DMS153 treated with DMSO at 0.1 percent for 48 hours (cell line): ENCODE measurements around the gene MAGOHB.
"Not testable (repeated sequence)": the region's sequence is repeated elsewhere in the genome, so short reads cannot be mapped to it uniquely, and the experiment has no call there.

ENCODE experiments used
- DNase-seq: peaks from one replicate; lab custom pipeline; 2025; ENCODE audit not compliant: unreplicated experiment; lab: John Stamatoyannopoulos, UW

Gene MAGOHB

GRCh38 chr12:10612984-10613348 is 443 bp downstream of the MAGOHB start:
- no peak for DNase-seq

DNA sequence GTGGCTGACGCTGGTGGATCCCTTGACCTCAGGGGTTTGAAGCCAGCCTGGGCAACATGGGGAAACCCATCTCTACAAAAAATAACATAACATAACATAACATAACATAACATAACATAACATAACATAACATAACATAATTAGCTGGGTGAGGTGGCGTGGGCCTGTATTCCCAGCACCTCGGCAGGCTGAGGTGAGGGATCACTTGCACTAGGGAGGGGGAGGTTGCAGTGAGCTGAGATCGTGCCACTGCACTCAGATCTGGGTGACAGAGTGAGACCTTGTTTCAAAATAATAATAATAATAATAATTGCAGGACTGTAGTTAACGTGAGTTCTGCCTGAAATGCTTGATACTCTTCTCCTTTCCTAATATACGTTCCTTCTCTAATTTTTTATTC is 1.3 kb downstream of the MAGOHB start:
- DNase-seq: no peak

DNA sequence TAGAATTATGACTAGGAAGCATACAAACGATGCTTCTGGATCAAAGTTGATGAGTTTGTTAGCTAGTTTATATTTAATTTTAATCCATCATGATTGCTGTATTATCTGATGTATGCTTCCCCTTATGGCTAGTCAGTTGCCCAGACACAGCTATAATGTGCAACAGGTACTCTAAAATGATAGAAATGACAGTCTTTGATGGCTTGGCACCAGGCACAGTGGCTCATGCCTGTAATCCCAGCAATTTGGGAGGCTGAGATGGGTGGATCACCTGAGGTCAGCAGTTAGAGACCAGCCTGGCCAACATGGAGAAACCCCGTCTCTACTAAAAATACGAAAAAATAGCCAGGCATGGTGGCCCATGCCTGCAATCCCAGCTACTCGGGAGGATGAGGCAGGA is 2.2 kb downstream of the MAGOHB start:
- not testable (repeated sequence) for DNase-seq

DNA sequence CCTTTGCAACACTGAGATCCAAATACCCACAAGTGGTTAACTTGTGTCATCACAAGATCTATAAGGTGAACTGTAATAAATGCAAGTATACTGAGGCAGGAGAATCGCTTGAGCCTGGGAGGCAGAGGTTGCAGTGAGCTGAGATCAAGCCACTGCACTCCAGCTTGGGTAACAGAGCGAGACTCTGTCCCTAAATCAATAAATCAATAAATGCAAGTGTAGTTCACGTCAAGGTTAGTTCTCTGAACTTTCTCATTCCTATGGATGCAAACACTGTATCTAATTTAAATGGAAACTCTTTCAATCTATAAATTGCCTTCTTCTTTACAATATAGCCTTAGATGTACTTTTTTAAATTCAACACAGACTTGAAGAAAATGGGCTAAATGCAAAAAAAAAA is 3.2 kb downstream of the MAGOHB start:
- no peak for DNase-seq

DNA sequence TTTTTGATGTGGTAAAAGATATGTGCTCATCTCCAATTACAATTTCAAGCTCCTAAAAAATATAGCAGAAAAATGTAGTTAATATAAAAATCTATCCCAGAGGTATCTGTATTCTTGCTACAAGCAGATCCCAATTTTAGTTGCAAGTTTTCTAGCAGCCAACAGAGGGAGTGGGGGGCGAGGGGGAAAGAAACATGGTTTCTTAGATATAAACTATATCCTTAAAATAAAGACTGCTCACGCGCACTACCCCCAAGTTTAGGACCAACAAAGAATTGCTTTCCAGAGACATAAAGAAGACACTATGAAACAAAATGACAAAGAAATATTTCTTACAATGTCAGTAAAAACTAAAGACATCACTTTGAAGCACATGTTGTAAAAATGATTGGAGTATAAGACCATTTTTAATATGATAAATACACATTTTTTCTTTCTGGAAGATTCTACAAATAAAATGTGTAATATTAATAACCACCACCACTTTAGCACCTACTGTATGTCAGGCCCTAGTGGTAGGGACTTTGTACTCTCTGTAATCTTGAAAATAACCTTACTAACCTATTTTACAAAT is 5.4 kb downstream of the MAGOHB start:
- DNase-seq: no peak

DNA sequence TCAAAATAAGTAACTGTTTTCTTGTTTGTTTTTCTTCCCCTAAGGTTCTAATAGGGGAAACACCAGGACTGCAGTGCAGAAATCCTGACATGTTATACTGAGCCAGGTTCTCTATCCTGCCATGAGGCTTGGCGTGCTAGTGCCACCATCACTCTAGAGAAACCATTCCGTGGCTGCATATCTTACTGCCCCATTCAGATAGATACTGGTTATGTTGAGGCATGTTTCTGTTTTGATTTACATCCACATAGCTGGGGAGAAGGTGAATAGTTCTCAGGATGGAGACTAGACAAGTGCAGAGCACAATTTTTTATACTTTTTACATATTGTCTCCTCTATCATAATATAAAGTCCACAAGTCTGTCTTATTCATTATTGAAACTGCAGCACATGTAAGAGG is 11.5 kb downstream of the MAGOHB start:
- no peak for DNase-seq

DNA sequence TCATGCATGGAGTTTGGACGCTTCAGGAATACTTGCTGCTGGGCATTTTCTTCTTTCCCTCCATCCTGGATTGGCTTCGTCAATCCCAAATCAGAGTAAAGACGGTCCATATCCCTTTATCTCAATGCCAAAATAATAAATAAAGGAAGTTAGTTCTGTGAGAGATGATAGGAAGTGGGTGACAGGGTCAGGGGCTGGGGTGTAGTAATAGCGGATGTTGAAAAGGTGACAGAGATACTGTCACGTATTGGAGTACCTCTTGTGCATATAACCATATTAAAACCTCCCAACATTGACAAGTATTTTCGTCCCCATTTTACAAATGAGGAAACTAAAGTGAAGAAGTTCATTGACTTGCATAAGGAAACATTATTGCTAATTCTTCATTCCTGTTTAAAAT is 12.4 kb downstream of the MAGOHB start:
- no peak for DNase-seq

DNA sequence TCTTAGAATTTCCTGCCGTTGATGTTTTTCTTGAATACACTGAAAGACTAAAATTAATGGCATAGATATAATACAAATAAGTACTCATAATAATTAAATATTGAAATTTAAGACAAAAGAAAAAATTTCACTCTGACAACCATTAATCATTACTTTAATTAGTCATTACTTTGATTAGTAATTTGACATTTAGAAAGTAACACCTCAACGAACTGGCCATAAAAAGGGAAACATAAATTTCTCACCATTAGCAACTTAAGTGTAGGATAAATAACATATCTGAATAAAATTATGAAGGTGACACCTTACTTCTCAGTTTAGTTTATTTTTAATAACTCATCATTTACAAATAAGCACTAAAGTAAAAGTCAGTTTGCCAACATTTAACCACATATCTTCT is 17.5 kb downstream of the MAGOHB start:
- no peak for DNase-seq

GRCh38 chr12:10590966-10591365 is 22.4 kb downstream of the MAGOHB start:
- DNase-seq: no peak

DNA sequence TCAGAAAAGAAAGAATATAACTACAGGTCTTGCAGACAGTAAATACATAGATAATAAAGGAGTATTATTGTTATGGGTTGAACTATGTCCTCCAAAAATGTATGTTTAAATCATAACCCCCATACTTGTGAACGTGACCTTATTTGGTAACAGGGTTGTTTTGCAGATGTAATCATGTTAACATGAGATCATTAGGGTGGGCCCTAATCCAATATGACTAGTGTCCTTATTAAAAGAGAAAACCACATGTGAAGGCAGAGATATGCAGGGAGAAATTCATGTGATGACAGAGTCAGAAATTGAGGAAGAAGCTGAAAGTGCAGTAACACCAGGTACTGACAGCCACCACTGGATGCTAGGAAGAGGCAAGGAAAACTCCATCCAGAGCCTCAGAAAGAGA is 29.0 kb downstream of the MAGOHB start:
- DNase-seq: no peak

DNA sequence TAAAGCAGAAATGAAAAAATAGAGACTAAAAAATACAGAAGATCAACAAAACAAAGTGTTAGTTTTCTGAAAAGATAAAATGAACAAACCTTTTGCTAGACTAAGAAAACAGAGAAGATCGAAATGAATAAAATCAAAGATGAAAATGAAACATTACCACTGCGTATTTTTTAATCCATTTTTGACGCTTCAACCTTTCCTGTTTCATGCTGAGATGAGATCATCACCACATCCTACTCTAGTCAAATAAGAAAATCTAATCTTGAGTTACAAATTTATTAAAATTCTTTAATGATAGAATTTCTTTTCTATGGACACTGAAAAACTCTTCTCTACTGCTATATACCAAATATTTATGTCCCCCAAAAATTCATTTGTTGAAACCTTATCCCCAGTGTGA is 30.7 kb downstream of the MAGOHB start:
- DNase-seq: no peak

DNA sequence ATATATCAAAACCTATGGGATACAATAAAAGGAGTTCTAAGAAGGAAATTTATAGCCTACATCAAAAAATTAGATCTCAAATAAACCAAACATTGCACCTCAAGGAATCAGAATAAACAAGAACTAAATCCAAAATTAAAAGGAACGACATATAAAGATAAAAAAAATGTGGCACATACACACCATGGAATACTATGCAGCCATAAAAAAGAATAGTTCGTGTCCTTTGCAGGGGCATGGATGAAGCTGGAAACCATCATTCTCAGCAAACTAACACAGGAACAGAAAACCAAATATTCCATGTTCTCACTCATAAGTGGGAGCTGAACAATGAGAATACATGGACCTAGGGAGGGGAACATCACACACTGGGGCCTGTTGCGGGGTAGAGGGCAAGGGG is 31.3 kb downstream of the MAGOHB start:
- not testable (repeated sequence) for DNase-seq

GRCh38 chr12:10574307-10574706 is 39.1 kb downstream of the MAGOHB start:
- no peak for DNase-seq

DNA sequence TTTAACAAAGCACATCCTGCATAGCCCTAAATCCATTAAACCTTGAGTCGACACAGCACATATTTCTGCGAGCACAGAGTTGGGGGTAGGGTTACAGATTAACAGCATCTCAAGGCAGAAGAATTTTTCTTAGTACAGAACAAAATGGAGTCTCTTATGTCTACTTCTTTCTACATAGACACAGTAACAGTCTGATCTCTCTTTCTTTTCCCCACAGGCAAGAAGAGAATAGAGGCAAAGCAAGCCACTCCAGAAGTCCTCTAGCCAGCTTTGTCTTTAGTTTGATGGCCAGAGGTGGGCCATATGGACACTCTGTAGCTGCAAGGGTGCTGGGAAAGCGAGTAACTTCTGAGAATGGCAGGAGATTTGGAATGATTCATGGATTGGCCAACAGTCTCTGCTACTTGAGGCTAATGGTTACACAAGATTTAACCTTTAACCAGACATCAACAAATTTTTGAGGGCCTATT is 41.4 kb downstream of the MAGOHB start:
- not testable (repeated sequence) for DNase-seq

DNA sequence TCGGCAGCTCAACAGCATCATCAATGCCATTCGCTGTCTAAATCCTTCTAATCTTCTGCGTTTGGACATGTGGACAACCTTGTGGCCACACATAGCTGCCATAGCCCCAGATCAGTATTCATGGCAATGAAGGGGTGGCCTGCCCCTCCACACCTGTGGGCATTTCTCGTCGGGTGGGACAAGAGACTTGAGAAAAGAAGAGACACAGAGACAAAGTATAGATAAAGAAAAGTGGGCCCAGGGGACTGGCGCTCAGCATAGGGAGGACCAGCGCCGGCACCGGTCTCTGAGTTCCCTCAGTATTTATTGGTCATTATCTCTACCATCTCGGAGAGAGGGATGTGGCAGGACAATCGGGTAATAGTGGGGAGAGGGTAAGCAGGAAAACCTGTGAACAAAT is 42.3 kb downstream of the MAGOHB start:
- DNase-seq: no peak

DNA sequence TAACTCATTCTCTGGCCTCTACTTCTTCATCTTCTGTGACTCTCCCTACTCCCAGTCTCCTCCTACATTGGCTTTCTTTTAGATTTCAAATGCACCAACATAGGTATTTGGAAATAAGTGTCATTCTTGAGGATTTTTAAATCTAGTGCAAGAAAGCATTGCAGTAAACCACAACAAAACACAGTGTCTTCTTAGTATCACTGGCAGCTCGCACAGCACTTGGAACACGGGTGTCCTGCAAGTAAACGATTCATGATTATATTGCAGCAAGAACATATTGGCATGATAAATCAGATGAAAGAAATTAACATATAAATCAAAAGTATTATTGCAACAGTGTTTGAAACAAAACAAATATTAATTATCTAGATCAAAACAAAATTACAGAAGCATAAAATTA is 45.6 kb downstream of the MAGOHB start:
- no peak for DNase-seq

- no peak for DNase-seq
Observed at GRCh38 chr12:10563966-10564365, 49.4 kb downstream of the MAGOHB start.

DNA sequence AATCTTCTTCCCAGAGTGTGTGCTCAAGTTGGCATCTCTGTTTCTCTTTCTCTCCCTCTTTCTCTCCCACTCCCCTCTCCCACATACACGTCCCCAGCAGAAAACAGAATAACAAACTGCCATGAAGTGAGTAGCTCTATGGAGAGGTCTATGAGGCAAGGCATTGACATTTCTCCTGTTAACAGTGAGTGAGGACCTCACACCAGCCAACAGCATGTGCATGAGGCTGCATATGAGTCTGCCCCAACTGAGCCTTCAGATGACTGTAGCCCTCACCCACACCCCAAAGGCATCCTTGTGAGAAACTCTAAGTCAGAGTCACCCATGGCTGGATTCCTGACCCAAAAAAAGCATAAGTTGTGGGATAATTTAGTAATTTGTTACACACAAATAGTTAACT is 50.4 kb downstream of the MAGOHB start:
- no peak for DNase-seq

GRCh38 chr12:10562306-10562933 is 51.0 kb downstream of the MAGOHB start:
- peak; percentile 60 for DNase-seq

DNA sequence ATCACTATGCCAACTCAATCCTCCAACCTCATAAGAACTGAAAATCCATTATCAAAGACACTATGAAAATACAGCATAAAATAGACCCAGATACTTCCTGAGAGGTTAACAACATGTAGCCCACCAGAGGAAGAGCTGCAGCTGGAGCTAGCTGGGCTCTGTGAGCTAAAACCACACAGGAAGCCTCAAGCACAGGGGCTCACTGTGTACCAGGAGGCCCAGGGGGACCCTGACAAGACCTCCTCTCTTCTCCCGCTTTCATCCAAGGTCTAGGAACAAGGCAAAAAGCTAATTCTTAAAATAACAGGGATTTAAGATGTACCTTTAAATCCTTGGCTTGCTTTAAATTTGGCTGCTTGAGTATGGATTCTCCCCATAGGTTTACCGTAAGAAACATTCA is 54.2 kb downstream of the MAGOHB start:
- DNase-seq: no peak

DNA sequence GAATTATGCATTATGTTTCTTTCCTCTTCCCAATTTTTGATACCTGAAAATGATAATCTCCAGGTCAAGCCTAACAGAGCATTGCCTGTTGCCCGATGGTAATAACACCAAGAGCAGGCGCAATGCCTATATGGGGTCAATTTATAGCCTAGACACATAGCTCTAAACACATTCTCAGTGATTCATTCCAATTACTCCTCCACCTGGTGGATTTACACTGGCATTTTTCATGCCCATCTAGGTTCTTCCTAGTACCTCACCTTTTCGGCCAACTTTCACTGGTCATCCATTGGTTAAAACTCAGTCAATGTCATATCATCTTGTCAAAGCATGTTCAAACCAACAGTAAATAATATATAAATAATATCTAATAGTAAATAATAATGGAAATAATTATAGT is 54.6 kb downstream of the MAGOHB start:
- no peak for DNase-seq

- no peak for DNase-seq
Observed at GRCh38 chr12:10558301-10558700, 55.1 kb downstream of the MAGOHB start.

DNA sequence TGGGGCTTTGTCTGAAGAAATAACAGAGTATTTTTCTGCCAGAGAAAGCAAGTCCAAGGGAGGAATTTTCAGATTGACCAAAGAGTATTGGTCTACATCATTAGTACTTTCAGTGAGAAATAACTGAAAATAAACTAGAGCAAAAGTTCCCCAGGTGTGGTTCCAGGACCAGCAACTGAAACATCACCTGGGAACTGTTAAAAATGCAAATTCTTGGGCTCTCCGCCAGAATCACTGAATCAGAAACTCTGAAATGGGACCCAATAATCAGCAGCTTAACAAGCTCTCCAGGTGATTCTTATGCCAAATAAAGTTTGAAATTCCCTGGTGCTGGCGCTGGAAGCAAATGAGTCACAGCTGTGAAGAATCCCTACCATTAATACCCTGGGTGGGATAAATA is 55.6 kb downstream of the MAGOHB start:
- DNase-seq: no peak
